Thoracic aorta (tissue), 2 donors: Measurements from ENCODE around the gene HADHA. TPM values are rescaled to one million over a fixed set of nuclear protein-coding genes. Genes with fewer than 3 reads are reported as not detected.
"Not testable (repeated sequence)": the region's sequence is repeated elsewhere in the genome, so short reads cannot be mapped to it uniquely, and the experiment has no call there.

Experiments
- ATAC-seq: fragments of 150-250 bp; one replicate; pipeline ENCODE4 v1.8.0; 2017; ENCODE audit warnings: low read depth; ENCODE audit not compliant: insufficient number of reproducible peaks, low FRiP score
- DNase-seq: peaks from one replicate; pipeline ENCODE4 v3.0.0-alpha.2; 2020; ENCODE audit warnings: low spot score
- H3K27ac ChIP-seq, 2 donors: fragments of 200-600 bp; sonication (generic); 1 replicate in 1 of 2; 2 replicates in 1 of 2; pipeline ENCODE4 v1.5.1; 2016; ENCODE audit warnings: mild to moderate bottlenecking in 2 of 2, moderate library complexity in 2 of 2
- H3K27me3 ChIP-seq: fragments of 200-600 bp; sonication (generic); replicated peaks from 2 replicates; pipeline ENCODE4 v1.6.0; 2016; ENCODE audit warnings: mild to moderate bottlenecking; ENCODE audit not compliant: insufficient read depth
- H3K36me3 ChIP-seq: fragments of 200-600 bp; sonication (generic); one replicate; pipeline ENCODE4 v1.5.1; 2016
- H3K4me1 ChIP-seq, 2 donors: fragments of 200-600 bp; sonication (generic); 1 replicate in 1 of 2; 2 replicates in 1 of 2; pipeline versions ENCODE4 v1.5.1 to v1.6.0; 2016; ENCODE audit warnings: low read depth in 2 of 2, mild to moderate bottlenecking in 1 of 2; ENCODE audit not compliant: control insufficient read depth in 1 of 2
- H3K4me3 ChIP-seq: fragments of 200-600 bp; sonication (generic); 2 replicates; pipeline ENCODE4 v1.5.1; 2016; ENCODE audit warnings: mild to moderate bottlenecking
- H3K9me3 ChIP-seq: fragments of 200-600 bp; sonication (generic); 2 replicates; pipeline ENCODE4 v1.5.1; 2016
- CTCF ChIP-seq: fragments of 200-600 bp; sonication (generic); IDR thresholded peaks from one replicate; pipeline ENCODE4 v1.5.1; 2019; ENCODE audit warnings: antibody characterized with exemption
- total RNA-seq, 2 donors: library from RNA; depleted of rRNA; stranded (reverse); fragments of >200 nt; gene quantifications; one replicate each; pipeline versions ENCODE4 v1.1.0 to v1.2.3, GENCODE V29; 2016

The HADHA gene
- total RNA-seq, 2 donors from 2014 or later, result 85.6 to 88.6 TPM

GRCh38 chr2:26170795-26171194 lies 73.6 kb downstream of the HADHA start:
- no peaks in the 10 kb centered on the region for H3K9me3 ChIP-seq
- peaks cover 7 to 11% of the 10 kb centered on the region in 2 donors for H3K4me1 ChIP-seq
- H3K4me3 ChIP-seq, result no peak overlapping the region
- peaks cover 11% of the 10 kb centered on the region for H3K27me3 ChIP-seq
- no peak overlapping the region for H3K27ac ChIP-seq
- TF ChIP-seq CTCF, result no peak
- no peak for DNase-seq
- ATAC-seq, result no peak
- no peaks in the 10 kb centered on the region for H3K36me3 ChIP-seq

GRCh38 chr2:26169681-26170414 lies 74.6 kb downstream of the HADHA start:
- TF ChIP-seq CTCF, result no peak
- Histone ChIP-seq H3K4me1 (peaks cover 7 to 11% of the 10 kb centered on the region in 2 donors), H3K36me3 (no peaks in the 10 kb centered on the region), H3K27ac (no peak overlapping the region), H3K9me3 (no peaks in the 10 kb centered on the region), H3K4me3 (no peak overlapping the region), H3K27me3 (peaks cover 11% of the 10 kb centered on the region)
- no peak for ATAC-seq
- no peak for DNase-seq

- peaks cover 7 to 11% of the 10 kb centered on the region in 2 donors for H3K4me1 ChIP-seq
- no peaks in the 10 kb centered on the region for H3K9me3 ChIP-seq
- no peak overlapping the region for H3K4me3 ChIP-seq
- H3K27me3 ChIP-seq, result peaks cover 6% of the 10 kb centered on the region
- no peaks in the 10 kb centered on the region for H3K36me3 ChIP-seq
- H3K27ac ChIP-seq, result no peak overlapping the region
- no peak for DNase-seq
- ATAC-seq, result no peak
- TF ChIP-seq CTCF, result no peak
These were observed 75.2 kb downstream of the HADHA start for GRCh38 chr2:26169226-26169625.

- no peaks in the 10 kb centered on the region for H3K36me3 ChIP-seq
- no peaks in the 10 kb centered on the region for H3K9me3 ChIP-seq
- peaks cover 1% of the 10 kb centered on the region for H3K27me3 ChIP-seq
- H3K4me1 ChIP-seq, result peaks cover 6 to 8% of the 10 kb centered on the region in 2 donors
- DNase-seq, result no peak
- TF ChIP-seq CTCF, result no peak
- H3K4me3 ChIP-seq, result no peak overlapping the region
- H3K27ac ChIP-seq, result no peak overlapping the region
- ATAC-seq, result no peak
These were observed 75.6 kb downstream of the HADHA start for GRCh38 chr2:26168785-26169184.

- not testable (repeated sequence) for DNase-seq, H3K27me3 ChIP-seq, H3K27ac ChIP-seq, H3K36me3 ChIP-seq, H3K4me3 ChIP-seq, ATAC-seq, H3K9me3 ChIP-seq, H3K4me1 ChIP-seq
These were observed 77.9 kb downstream of the HADHA start for GRCh38 chr2:26166541-26166940.

- no peaks in the 10 kb centered on the region for H3K9me3 ChIP-seq
- TF ChIP-seq CTCF, result no peak
- no peak overlapping the region for H3K27ac ChIP-seq
- H3K36me3 ChIP-seq, result no peaks in the 10 kb centered on the region
- DNase-seq, result no peak
- H3K4me3 ChIP-seq, result no peak overlapping the region
- no peaks in the 10 kb centered on the region for H3K4me1 ChIP-seq
- H3K27me3 ChIP-seq, result no peaks in the 10 kb centered on the region
- no peak for ATAC-seq
These were observed 79.0 kb downstream of the HADHA start for GRCh38 chr2:26165403-26165802.
